GM18498 (cell line): ENCODE data around the gene BTK.

Source experiments
- ATAC-seq: cut with Tn5 transposase; IDR thresholded peaks from one replicate; pipeline ENCODE4 v1.9.1; 2021; ENCODE audit warnings: mild to moderate bottlenecking, moderate library complexity; ENCODE audit not compliant: unreplicated experiment

BTK gene

GRCh38 chrX:101385795-101386541 is at the start of gene BTK:
Gene BTK (minus strand): TSS chrX:101386191. CDS start chrX:101375284, 10,907 bp downstream.
- ATAC-seq: peak; percentile 67

GRCh38 chrX:101430457-101431078 is 44.6 kb upstream of the BTK start:
- ATAC-seq: peak; percentile 97

- peak; percentile 59 for ATAC-seq
These were observed 43.9 kb upstream of the BTK start for GRCh38 chrX:101429934-101430333.

GRCh38 chrX:101427954-101428353 is 42.0 kb upstream of the BTK start:
- no peak for ATAC-seq

- no peak for ATAC-seq
These were observed 33.5 kb upstream of the BTK start for GRCh38 chrX:101419489-101419888.

- peak; percentile 54 for ATAC-seq
These were observed 32.2 kb upstream of the BTK start for GRCh38 chrX:101417981-101418841.

GRCh38 chrX:101417190-101417589 is 31.2 kb upstream of the BTK start:
- no peak for ATAC-seq

- ATAC-seq: no peak
These were observed 30.7 kb upstream of the BTK start for GRCh38 chrX:101416691-101417090.

- peak; percentile 69 for ATAC-seq
These were observed 29.5 kb upstream of the BTK start for GRCh38 chrX:101415180-101416145.

GRCh38 chrX:101411984-101412383 is 26.0 kb upstream of the BTK start:
- no peak for ATAC-seq

- ATAC-seq: no peak
These were observed 24.5 kb upstream of the BTK start for GRCh38 chrX:101410461-101410860.

GRCh38 chrX:101409043-101409442 is 23.1 kb upstream of the BTK start:
- no peak for ATAC-seq

- ATAC-seq: peak; percentile 23
These were observed 22.5 kb upstream of the BTK start for GRCh38 chrX:101408532-101408841.

- ATAC-seq: peak; percentile 92
These were observed 21.9 kb upstream of the BTK start, which contains the start of the genes GLA and HNRNPH2 for GRCh38 chrX:101407748-101408531. Gene GLA (minus strand): TSS chrX:101407925. CDS start chrX:101407903, 22 bp downstream. Gene HNRNPH2 (plus strand): TSS chrX:101408222. CDS start chrX:101411989, 3,767 bp downstream.

- ATAC-seq: peak; percentile 4
These were observed 21.3 kb upstream of the BTK start for GRCh38 chrX:101407167-101407747.

GRCh38 chrX:101399825-101400224 is 13.8 kb upstream of the BTK start:
- ATAC-seq: no peak

GRCh38 chrX:101398694-101399093 is 12.7 kb upstream of the BTK start:
- no peak for ATAC-seq

GRCh38 chrX:101397779-101398178 is 11.8 kb upstream of the BTK start:
- ATAC-seq: no peak

- no peak for ATAC-seq
These were observed 9.8 kb upstream of the BTK start for GRCh38 chrX:101395789-101396188.
